HUDEP-2 (cell line): ENCODE data around the gene WBP4.
"Not testable (repeated sequence)": the region's sequence is repeated elsewhere in the genome, so short reads cannot be mapped to it uniquely, and the experiment has no call there.

Experiments used
- DNase-seq, 76 experiments: peaks; one replicate each; lab custom pipeline; 2025; ENCODE audit not compliant: unreplicated experiment in 76 of 76; lab: John Stamatoyannopoulos, UW

Gene WBP4

DNA sequence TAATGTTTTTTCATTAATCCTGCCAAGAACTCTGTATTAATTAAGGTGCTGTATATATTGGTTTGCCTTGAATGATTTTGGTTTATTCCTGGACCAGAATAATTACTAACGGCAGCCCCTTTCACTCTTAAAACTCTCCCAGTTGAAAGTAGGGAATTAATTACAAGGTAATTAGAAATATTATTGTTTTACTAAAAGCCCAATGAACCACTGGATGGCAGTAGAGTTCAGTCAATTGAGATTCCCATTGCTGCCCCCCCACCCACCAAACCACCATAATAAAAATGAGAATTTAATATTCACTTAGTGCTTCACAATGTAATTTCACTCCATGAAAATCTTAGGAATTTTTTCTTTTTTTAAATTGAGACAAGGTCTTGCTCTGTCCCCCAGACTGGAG, 13.7 kb downstream of the WBP4 start:
- DNase-seq, result peak in 17 of 76 experiments; percentile 2 to 32 (median 15)

DNA sequence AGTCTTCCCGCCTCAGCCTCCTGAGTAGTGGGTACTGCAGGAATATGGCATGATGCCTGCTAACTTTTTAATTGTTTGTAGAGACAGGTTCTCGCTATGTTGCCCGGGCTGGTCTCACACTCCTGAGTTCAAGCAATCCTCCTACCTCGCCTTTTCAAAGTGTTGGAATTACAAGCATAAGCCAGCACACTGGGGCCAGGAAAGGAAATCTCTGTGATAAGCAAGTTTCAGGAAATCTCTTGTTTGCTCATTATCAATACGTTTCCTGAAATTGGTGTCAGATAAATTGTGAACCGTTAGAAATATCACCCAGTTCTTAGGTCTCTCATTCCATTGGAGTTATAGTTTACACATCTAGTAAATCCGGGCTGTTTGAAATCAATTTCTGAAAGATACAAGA, 14.2 kb downstream of the WBP4 start:
- no peak for DNase-seq

DNA sequence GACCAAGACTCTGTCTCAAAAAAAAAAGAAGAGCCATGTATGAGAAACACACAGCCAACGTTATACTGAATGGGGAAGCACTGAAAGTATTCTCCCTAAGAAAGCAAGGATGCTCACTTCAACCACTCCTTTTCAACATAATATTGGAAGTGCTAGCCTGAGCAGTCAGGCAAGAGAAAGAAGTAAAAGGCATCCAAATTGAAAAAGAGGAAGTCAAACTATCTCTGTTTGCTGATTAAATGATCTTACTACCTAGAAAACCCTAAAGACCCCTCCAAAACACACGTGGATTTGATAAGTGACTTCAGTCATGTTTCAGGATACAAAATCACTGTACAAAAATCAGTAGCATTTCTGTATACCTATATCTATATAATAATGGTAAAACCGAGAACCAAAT, 16.2 kb downstream of the WBP4 start:
- DNase-seq, result no peak

DNA sequence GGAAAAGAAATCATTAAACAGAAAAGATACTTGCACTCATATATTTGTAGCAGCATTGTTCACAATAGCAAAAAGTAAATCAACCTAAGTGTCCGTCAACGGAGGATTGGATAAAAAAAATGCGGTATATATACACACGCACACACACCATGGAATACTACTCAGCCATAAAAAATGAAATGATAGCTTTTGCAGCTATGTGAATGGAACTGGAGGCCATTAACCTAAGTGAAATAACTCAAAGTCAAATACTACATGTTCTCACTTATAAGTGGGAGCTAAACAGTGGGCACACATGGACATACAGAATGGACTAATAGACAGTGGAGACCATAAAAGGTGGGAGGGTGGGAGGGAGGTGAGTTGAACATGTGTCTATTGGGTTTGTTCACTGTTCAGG, 18.4 kb downstream of the WBP4 start:
- DNase-seq, result no peak

DNA sequence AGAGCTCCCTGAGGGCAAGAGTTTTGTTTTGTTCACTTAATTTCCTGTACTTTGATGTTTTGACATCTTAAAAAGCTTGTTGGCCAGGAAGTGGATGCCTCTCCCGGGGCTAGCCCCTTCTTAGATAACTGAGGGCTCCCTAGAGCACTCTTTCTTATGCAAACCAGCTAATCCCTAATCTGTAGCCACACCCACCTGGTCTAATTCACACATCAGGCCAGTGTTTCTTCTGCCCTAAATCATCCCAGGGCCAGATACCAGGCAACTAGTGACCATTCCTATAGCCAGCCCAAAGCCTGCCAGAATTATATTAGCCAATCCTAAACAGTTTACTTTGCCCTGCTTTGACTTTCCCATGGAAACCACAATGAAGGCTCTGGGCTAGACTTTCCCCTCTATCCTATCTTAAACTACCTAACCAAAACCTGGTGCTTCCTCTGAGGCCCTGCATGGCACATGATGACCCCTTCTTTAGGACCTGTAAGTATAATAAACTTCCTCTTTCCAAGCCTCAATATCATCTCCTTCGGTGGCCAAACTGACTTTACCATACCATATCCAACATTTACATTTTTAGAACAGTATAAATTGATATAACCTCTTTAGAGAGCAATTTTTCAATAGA, 24.8 kb downstream of the WBP4 start:
- DNase-seq, result no peak

DNA sequence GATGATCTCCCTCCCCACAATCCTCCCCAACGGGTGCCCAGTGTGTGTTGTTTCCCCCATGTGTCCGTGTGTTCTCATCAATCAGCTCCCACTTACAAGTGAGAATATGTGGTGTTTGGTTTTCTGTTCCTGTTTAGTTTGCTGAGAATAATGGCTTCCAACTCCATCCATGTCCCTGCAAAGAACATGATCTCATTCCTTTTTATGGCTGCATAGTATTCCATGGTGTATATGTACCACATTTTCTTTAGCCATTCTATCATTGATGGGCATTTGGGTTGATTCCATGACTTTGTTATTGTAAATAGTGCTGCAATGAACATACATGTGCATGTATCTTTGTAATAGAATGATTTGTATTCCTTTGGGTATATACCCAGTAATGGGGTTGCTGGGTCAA, 34.4 kb downstream of the WBP4 start:
- not testable (repeated sequence) for DNase-seq

DNA sequence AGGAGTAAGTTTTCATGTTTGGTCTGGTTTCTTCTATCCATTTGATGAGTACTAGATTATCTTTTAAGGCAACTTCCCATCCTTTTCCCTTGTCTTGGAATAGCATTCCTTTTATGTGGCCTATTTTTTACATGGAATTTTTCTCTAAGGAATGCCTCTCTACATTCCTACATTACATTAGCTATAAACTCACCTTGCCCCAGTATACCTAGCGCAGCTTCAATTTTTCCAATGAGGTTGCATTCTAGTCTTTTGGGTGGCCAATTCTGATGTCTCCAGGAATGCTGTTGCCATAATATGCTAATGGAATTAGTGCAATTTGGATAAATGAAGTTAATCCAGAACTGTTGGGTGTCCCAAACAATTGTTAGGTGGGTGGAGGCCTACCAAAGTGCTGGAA, 37.5 kb downstream of the WBP4 start:
- no peak for DNase-seq

DNA sequence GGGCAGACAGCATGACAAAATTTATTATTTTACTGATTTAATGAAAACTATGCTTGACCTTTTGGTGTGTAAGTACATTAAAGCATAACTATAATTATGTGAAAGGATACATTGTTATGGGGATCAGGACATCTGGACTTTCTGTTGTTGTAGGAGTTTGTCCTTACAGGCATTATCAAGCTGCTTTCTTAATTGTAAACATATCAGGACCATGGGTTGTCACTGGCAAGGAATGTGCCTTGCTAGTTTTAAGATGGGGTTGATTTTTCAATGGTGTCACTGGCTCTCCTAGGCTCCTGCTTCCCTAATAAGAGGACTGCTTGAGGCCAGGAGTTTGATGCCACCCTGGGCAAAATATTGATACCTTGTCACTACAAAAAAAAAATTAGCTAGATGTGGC, 38.7 kb downstream of the WBP4 start:
- DNase-seq, result no peak

DNA sequence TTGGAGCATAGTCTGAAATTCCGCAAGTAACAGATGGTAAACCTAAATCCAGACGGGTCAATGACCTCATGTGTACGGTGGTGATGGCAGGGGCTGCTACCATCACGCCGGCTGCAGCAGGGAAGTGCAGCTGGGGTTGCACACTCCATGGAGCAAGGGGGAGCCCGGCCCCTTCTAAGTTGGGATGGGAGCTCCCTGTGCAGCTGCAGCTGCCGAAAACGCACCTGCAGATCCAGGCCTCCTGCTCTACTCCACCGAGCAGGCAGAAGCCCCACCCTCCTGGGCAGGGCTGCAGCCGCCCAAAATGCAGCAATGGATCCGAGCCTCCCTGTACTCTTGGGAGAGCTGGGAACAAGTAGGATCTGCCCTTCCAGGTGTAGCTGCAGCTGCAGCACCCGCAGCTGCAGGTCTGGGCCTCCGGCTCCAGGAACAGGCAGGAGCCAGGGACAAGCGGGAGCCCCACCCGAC, 45.8 kb downstream of the WBP4 start:
- DNase-seq, result no peak

DNA sequence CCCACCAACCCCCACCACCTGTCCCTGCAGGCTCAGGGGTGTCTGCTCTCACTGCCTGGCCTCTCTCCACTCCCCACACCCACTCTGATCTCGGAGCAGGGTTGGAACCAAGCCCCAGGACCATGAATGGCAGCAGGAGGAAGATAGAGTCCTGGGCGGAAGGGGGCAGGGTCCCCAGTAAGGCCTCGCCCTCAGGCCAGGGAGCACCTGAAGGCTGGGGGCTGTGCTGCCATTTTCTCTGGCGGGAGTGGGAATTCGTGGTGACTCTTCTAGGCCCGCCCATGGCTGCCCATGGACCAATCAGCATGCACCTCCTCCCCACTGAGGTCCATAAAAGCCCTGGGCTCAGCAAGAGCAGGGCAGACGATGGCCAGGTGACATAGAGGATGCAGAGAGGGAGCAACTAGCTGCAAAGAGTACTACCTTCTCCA, 46.3 kb downstream of the WBP4 start:
- peak in 1 of 76 experiments; percentile 2 for DNase-seq

DNA sequence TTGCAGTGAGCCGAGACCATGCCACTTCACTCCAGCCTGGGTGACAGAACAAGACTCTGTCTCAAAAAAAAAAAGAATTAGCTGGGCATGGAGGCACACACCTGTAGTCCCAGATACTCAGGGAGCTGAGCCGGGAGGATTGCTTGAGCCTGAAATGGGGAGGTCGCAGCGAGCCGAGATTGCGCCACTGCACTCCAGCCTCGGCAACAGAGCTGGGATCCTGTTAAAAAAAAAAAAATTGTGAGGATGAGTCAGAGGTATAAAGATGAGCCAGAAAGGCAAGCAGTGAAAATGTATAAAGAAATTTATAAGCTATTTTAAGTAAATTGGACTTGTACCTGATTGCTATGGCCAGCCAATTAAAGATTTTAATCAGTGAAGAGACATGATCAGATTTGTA, 50.1 kb downstream of the WBP4 start:
- DNase-seq, result no peak

DNA sequence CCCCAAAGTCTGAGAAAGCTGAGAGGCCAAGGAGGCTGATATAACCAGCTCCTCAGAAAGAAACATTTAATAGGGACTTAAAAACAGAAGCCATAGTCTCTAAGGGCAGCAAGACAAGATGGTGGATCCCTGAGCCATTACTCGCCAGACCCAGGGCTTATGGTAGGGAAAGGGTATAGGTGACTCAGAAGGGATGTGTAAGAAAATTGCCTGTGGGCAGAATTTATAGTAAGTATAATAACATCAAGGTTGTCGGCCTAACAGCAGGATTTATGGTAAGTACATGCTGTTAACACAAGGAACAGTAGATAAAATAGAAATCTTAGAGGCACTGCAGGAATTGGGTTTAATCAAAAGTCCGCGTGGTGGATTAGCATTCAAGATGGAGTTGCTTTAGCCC, 56.6 kb downstream of the WBP4 start:
- DNase-seq, result no peak

DNA sequence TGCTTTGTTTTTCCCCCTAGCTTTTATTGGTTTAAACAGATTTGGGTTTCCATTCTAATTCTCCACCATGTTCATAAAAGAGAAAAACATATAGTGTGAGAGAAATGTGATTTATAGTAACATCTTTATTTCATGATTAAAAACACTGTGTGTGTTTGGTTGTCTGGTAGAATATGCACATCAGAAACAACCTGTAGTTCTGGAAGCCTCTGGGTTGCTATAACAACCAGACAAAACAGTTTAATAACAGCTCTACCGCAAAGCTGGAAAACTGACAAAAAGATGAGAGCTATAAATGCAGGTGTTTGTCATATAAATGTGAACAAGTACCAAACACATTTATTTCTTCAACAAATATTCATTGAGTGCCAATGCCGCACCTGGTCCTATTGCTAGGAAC, 61.5 kb downstream of the WBP4 start:
- DNase-seq, result no peak

DNA sequence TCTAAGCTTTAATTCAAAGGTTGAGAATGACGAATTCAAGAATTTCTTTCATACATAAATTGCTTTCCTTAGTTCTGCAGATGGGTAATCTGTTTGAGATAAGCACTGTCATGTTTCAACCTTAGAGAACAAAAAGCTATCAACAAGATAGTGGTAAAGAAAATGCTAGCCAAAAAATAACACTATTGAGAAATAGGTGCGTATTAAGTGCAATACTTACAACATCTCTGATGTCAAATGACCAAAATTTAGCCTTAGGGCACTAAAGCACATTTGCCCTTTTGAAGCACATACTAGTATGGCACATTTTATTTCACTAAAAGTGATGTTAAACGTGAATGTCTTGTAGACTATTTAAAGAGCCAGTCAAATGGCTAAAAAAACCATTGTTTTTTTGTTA, 66.4 kb downstream of the WBP4 start:
- no peak for DNase-seq

DNA sequence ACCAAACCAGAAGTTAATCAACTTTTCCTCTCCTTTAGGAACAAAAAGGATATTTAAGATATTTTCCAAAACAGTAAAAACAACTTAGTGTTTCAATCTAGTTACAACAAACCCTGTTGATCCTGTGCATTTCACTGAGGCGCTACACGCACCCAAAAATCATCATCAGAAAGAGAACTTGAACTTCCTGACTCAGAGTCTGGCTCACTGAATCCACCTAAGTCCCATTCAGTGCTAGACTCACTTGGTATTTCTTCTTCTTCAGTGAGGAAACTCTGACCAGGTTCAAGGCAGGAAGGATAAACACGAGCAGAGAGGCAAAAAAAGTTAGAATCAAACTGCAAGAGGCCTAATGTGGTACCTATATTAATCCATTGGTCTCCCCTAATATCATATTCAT, 69.0 kb downstream of the WBP4 start:
- peak in 1 of 76 experiments; percentile 27 for DNase-seq

DNA sequence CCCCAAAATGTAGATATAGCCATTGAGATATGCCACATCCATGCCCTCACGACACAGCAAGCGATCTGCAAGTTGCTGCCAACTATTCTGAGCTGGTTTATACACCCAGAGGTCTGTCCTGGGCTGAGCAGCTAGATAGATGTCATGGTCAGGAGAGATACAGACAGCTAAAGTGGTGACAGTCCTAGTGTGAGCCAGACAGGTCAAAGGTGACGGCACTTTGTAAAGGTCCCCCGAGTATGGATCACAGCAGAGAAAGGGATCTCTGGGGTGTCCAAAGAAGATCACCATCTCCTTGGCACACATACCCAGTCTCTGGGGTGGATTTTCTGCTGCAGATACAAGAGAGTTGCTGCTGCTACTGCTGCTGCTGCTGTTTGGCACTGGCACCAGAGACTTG, 69.9 kb downstream of the WBP4 start:
- DNase-seq, result peak in 11 of 76 experiments; percentile 2 to 40 (median 14)

DNA sequence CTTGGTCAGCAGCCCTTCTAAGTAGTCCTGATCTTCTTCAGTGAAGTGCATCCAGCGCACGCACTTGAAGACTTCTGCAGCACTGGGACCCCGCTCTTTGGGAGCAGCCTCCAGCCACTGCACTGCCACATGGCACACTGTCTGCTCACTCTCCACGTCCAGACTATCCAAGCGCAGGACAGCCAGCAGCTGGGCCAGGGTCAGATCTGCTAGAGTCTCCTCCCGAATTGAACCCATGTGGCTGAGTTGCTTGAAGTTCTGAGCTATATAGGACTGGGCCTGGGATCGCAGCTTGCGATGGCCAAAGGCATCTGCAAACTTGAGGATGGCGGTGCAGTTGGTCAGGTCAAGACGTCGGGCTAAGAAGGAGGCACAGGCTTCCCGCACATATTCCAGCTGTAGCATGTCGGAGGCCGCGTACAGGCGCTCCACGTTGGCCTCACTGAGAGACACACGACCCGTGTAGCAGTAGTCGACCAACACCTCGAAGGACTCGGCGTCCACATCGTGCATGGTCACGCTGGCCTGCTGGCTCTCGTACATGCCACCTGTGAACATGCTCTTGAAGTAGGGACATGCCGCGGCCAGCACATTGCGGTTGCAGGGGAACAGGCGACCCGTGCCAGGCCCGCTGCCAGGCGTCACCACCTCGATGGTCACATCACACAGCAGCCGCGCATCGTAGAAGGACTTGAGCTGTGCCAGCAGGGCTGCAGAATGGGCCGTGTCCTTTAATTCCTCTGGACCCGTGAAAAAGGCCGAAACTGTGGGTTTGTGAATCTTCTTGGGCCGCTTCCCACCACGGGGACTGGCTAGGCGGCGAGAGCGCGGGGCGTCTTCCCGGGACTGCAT, 70.6 kb downstream of the WBP4 start:
- peak in 5 of 76 experiments; percentile 22 to 64 (median 45) for DNase-seq

DNA sequence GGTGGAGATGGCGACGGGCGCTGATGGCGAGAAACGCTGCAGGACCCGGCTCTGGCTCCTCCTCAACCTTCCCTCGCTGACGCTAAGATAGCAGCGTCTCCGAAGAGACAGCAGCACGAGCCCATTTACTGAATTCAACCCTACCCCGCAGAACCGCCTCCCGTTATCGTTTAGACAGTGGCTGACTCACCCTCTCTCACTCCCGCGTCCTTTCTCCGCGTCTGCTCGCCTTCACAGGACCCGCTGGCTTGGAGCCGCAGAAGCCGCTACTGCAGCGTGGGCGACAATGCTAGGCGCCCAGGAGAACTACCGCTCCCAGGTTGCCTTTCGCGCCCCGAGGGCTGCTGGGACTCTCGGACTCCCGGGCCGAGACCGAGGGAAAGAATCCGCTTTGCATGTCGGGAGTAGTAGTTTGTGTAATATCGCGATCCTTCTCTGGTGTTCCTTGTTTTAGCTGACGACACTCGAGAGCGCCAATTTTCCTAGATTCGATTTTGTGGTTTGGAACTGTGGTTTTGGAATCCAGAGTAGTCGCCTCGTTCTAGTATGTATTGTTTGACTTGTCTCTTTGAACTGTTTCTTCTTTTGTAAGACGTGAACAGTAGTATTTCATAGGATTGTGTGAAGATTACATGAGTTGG, 71.3 kb downstream of the WBP4 start, which contains the start of gene KBTBD6:
Gene KBTBD6 (minus strand): TSS at position 291 of the 641 bp plus-strand sequence. CDS start 291 bp downstream, outside the sequence.
- DNase-seq, result peak; percentile 57 to 98 (median 95)
